A673 (cell line): ENCODE results near the gene ITPRID2. TPM values are rescaled to one million over a fixed set of nuclear protein-coding genes. Genes with fewer than 3 reads are reported as not detected.
A peak's percentile ranks its signal among the peaks of the same experiment; 100 is the strongest.

ENCODE experiments used
- BruUV-seq: library from RNA; stranded (reverse); fragments of 400-500 nt; replicated peaks from 2 replicates; lab custom pipeline; 2021; lab: Mats Ljungman, UMichigan
- CTCF ChIA-PET: fragments of 300-600 bp; sonication (Branson Sonifier 250); formaldehyde crosslinking; loops from one replicate; lab custom pipeline; 2022; ENCODE audit warnings: antibody characterized with exemption; lab: Charles Lee
- POLR2A ChIA-PET: fragments of 300-600 bp; sonication (Branson Sonifier 250); formaldehyde crosslinking; loops from one replicate; lab custom pipeline; 2022; ENCODE audit warnings: antibody characterized with exemption; ENCODE audit not compliant: low non-redundant PET; lab: Charles Lee
- DNase-seq: peaks from one replicate; pipeline ENCODE4 v3.0.0-alpha.2; 2015; ENCODE audit warnings: low spot score
- H3K27ac ChIP-seq: fragments of 200-600 bp; sonication (generic); 2 replicates; pipeline ENCODE4 v1.5.1; 2016; ENCODE audit warnings: mixed run types, low read depth, mild to moderate bottlenecking, mixed read lengths, antibody characterized with exemption, low read length; ENCODE audit not compliant: poor library complexity, severe bottlenecking
- H3K27me3 ChIP-seq: fragments of 200-600 bp; sonication (generic); replicated peaks from 2 replicates; pipeline ENCODE4 v1.6.1; 2017; ENCODE audit warnings: mixed run types, low read depth, mild to moderate bottlenecking, mixed read lengths, antibody characterized with exemption, low read length; ENCODE audit not compliant: insufficient read depth, poor library complexity
- H3K36me3 ChIP-seq: fragments of 200-600 bp; sonication (generic); 2 replicates; pipeline ENCODE4 v1.6.1; 2016; ENCODE audit warnings: mixed run types, mild to moderate bottlenecking, mixed read lengths, antibody characterized with exemption, low read length; ENCODE audit not compliant: insufficient read depth, poor library complexity, severe bottlenecking
- H3K4me1 ChIP-seq: fragments of 200-600 bp; sonication (generic); 2 replicates; pipeline ENCODE4 v1.6.1; 2017; ENCODE audit warnings: mixed run types, mild to moderate bottlenecking, mixed read lengths, antibody characterized with exemption, low read length; ENCODE audit not compliant: insufficient read depth, poor library complexity, severe bottlenecking
- H3K4me3 ChIP-seq: fragments of 200-600 bp; sonication (generic); 2 replicates; pipeline ENCODE4 v1.5.1; 2016; ENCODE audit warnings: low read depth, mixed run types, mild to moderate bottlenecking, mixed read lengths, low read length; ENCODE audit not compliant: poor library complexity, severe bottlenecking
- H3K9me3 ChIP-seq: fragments of 200-600 bp; sonication (generic); 2 replicates; pipeline ENCODE4 v1.6.1; 2016; ENCODE audit warnings: mixed run types, low read depth, mild to moderate bottlenecking, mixed read lengths, antibody characterized with exemption, low read length; ENCODE audit not compliant: poor library complexity, severe bottlenecking
- EZH2 ChIP-seq: fragments of 200-600 bp; sonication (generic); IDR thresholded peaks from 2 replicates; pipeline ENCODE4 v1.6.1; 2017; ENCODE audit warnings: borderline replicate concordance, low read depth, mild to moderate bottlenecking, mixed read lengths, antibody characterized with exemption, low read length; ENCODE audit not compliant: poor library complexity, severe bottlenecking
- intact Hi-C: fragments of 100-400 bp; cut with micrococcal nuclease; formaldehyde crosslinking; loops from one replicate; pipeline ENCODE4 v1.10.0; 2022; ENCODE audit not compliant: unreplicated experiment
- total RNA-seq: library from RNA; stranded (reverse); gene quantifications from 2 replicates; pipeline ENCODE4 v1.2.3, GENCODE V29; 2021
- TF ChIP-seq, protein P1 (sequence below): fragments of 300-800, 200-600 bp; sonication (generic); conservative IDR thresholded peaks from 2 replicates; pipeline ENCODE4 v1.5.1; 2017; ENCODE audit warnings: low read depth, mild to moderate bottlenecking, antibody characterized with exemption, low read length, moderate library complexity, mixed read lengths

Gene ITPRID2
- total RNA-seq, 1 experiment from 2014 or later, result 141 TPM

DNA sequence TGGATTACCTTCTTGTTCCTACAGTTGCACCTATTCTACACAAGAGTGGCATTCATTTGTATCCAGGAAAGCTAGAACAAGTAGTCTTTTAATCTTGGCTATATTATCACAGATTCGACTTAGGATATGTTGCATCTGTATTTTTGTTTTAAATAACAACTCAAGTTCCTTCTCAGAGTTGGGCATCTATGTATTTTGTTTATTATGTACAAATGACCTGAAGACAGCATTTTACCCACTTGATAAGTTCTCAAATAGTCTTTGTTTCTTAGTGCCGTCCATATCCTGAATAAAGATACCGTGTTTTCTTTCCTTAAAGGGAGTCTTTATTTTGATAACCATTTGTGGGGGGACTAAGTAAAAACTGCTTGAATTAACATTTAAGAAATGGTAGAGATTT lies 2.9 kb downstream of the ITPRID2 start:
- Histone ChIP-seq H3K4me1 (peaks cover 28% of the 10 kb centered on the region), H3K9me3 (no peaks in the 10 kb centered on the region), H3K27ac (no peak overlapping the region), H3K36me3 (peaks cover 22% of the 10 kb centered on the region), H3K4me3 (peak overlapping the region; percentile 71), H3K27me3 (no peaks in the 10 kb centered on the region)
- ChIA-PET CTCF (no interaction called here), POLR2A (no interaction called here)
- no TSS peak for BruUV-seq
- TF ChIP-seq, protein P1, sequence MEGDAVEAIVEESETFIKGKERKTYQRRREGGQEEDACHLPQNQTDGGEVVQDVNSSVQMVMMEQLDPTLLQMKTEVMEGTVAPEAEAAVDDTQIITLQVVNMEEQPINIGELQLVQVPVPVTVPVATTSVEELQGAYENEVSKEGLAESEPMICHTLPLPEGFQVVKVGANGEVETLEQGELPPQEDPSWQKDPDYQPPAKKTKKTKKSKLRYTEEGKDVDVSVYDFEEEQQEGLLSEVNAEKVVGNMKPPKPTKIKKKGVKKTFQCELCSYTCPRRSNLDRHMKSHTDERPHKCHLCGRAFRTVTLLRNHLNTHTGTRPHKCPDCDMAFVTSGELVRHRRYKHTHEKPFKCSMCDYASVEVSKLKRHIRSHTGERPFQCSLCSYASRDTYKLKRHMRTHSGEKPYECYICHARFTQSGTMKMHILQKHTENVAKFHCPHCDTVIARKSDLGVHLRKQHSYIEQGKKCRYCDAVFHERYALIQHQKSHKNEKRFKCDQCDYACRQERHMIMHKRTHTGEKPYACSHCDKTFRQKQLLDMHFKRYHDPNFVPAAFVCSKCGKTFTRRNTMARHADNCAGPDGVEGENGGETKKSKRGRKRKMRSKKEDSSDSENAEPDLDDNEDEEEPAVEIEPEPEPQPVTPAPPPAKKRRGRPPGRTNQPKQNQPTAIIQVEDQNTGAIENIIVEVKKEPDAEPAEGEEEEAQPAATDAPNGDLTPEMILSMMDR, result no peak
- no peak for TF ChIP-seq EZH2
- DNase-seq, result no peak
- intact Hi-C loops, result no loop called here

DNA sequence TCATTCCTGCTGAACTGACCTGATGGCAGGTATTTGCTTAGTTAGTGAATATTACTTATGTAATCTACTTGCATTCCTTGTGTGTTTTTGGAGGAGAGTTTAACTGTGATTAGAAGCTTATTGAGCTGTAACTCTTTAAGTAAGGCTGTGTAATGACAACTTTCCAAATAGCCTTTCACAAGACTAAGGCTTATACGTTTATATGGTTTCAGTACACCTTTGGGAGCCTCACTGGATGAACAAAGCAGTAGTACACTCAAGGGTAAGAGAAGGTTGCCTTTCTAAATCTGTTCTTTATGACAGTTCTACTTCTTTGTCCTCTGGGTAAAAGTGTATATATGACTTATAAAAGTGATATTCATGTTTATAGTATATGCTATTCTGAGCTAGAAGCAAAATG lies 4.3 kb downstream of the ITPRID2 start:
- intact Hi-C loops, result no loop called here
- peaks cover 36% of the 10 kb centered on the region for H3K36me3 ChIP-seq
- DNase-seq, result no peak
- no peaks in the 10 kb centered on the region for H3K9me3 ChIP-seq
- H3K4me1 ChIP-seq, result peaks cover 32% of the 10 kb centered on the region
- no TSS peak for BruUV-seq
- H3K27me3 ChIP-seq, result no peaks in the 10 kb centered on the region
- no peak overlapping the region for H3K27ac ChIP-seq
- CTCF ChIA-PET, result no interaction called here
- POLR2A ChIA-PET, result interaction anchor here (0.6 kb wide), 1 partner anchor 25 kb away, joined by 3 read pairs; no protein-coding TSS in a partner anchor
- no peak overlapping the region for H3K4me3 ChIP-seq
- TF ChIP-seq, protein P1, result no peak
- no peak for TF ChIP-seq EZH2

DNA sequence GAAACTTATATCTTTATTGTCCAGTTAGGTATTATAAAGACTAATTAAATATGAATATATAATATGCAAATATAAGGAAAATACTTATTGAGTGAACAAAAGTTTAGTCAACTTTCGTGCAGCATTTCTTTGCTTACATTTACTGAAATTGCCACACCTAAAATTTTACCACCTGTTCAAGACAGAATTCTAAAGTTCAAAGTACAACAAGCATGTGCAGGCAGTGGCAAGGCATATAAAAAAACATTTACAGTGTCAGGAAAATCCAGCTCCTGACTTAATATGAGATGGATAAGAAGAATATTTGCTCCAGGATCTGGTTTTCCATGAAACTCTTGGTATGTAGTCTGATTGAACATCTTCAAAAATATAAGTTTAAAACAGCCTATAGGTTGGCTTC lies 4.8 kb downstream of the ITPRID2 start:
- no peak for TF ChIP-seq EZH2
- TF ChIP-seq, protein P1, result no peak
- H3K36me3 ChIP-seq, result peaks cover 41% of the 10 kb centered on the region
- no peaks in the 10 kb centered on the region for H3K27me3 ChIP-seq
- ChIA-PET POLR2A (no interaction called here), CTCF (no interaction called here)
- no peak overlapping the region for H3K27ac ChIP-seq
- no TSS peak for BruUV-seq
- no peak overlapping the region for H3K4me3 ChIP-seq
- DNase-seq, result no peak
- H3K9me3 ChIP-seq, result no peaks in the 10 kb centered on the region
- peaks cover 28% of the 10 kb centered on the region for H3K4me1 ChIP-seq
- intact Hi-C loops, result no loop called here
